PC-9 (cell line): ENCODE results near the gene RUSC1. TPM values are rescaled to one million over a fixed set of nuclear protein-coding genes. Genes with fewer than 3 reads are reported as not detected.

Experiments used
- BruUV-seq: library from RNA; stranded (reverse); fragments of 400-500 nt; replicated peaks from 2 replicates; lab custom pipeline; 2021; lab: Mats Ljungman, UMichigan
- CTCF ChIA-PET: fragments of 300-600 bp; sonication (Branson Sonifier 250); formaldehyde crosslinking; loops from one replicate; lab custom pipeline; 2022; ENCODE audit warnings: antibody characterized with exemption; lab: Charles Lee
- POLR2A ChIA-PET: fragments of 300-600 bp; sonication (Branson Sonifier 250); formaldehyde crosslinking; loops from one replicate; lab custom pipeline; 2022; ENCODE audit warnings: antibody characterized with exemption; ENCODE audit not compliant: unreplicated experiment; lab: Charles Lee
- DNase-seq, 2 experiments: peaks; one replicate each; pipeline versions ENCODE4 v3.0.0 to v3.0.0-alpha.2; 2015 to 2022; ENCODE audit warnings: mixed read lengths in 1 of 2
- H2AFZ ChIP-seq: fragments of 200-600 bp; sonication (generic); 2 replicates; pipeline ENCODE4 v1.8.1; 2017; ENCODE audit warnings: antibody characterized with exemption
- H3F3A ChIP-seq: fragments of 200-600 bp; sonication (generic); 2 replicates; pipeline ENCODE4 v1.8.1; 2017; ENCODE audit warnings: antibody characterized with exemption, mild to moderate bottlenecking, low read depth; ENCODE audit not compliant: insufficient read depth
- H3K27ac ChIP-seq: fragments of 200-600 bp; sonication (generic); 2 replicates; pipeline ENCODE4 v1.6.1; 2016; ENCODE audit warnings: mixed run types
- H3K27me3 ChIP-seq: fragments of 200-600 bp; sonication (generic); 2 replicates; pipeline ENCODE4 v1.6.1; 2016; ENCODE audit warnings: low read depth, mixed run types; ENCODE audit not compliant: insufficient read depth
- H3K36me3 ChIP-seq: fragments of 200-600 bp; sonication (generic); 2 replicates; pipeline ENCODE4 v1.6.1; 2016; ENCODE audit warnings: low read depth, mixed run types
- H3K4me1 ChIP-seq: fragments of 200-600 bp; sonication (generic); replicated peaks from 2 replicates; pipeline ENCODE4 v1.6.1; 2016; ENCODE audit warnings: mixed run types; ENCODE audit not compliant: insufficient read depth
- H3K4me2 ChIP-seq: fragments of 200-600 bp; sonication (generic); 2 replicates; pipeline ENCODE4 v1.6.1; 2017; ENCODE audit warnings: mixed run types
- H3K4me3 ChIP-seq: fragments of 200-600 bp; sonication (generic); 2 replicates; pipeline ENCODE4 v1.6.1; 2016; ENCODE audit warnings: mixed run types
- H3K79me2 ChIP-seq: fragments of 200-600 bp; sonication (generic); 2 replicates; pipeline ENCODE4 v1.6.1; 2017; ENCODE audit warnings: low read depth, mixed run types
- H3K9me2 ChIP-seq: fragments of 200-600 bp; sonication (generic); 2 replicates; pipeline ENCODE4 v1.8.1; 2017; ENCODE audit warnings: mild to moderate bottlenecking; ENCODE audit not compliant: insufficient read depth
- H3K9me3 ChIP-seq: fragments of 200-600 bp; sonication (generic); 2 replicates; pipeline ENCODE4 v1.8.1; 2016; ENCODE audit warnings: low read depth; ENCODE audit not compliant: insufficient read depth
- H4K20me1 ChIP-seq: fragments of 200-600 bp; sonication (generic); 2 replicates; pipeline ENCODE4 v1.8.1; 2017; ENCODE audit not compliant: insufficient read depth
- CTCF ChIP-seq: fragments of 200-600 bp; sonication (generic); conservative IDR thresholded peaks from 2 replicates; pipeline ENCODE4 v1.6.1; 2017; ENCODE audit warnings: mixed run types, antibody characterized with exemption, mild to moderate bottlenecking, moderate library complexity
- EZH2 ChIP-seq: fragments of 200-600 bp; sonication (generic); IDR thresholded peaks from 2 replicates; pipeline ENCODE4 v1.8.0; 2017; ENCODE audit warnings: antibody characterized with exemption, low read depth
- intact Hi-C: fragments of 100-400 bp; cut with micrococcal nuclease; formaldehyde crosslinking; loops from one replicate; pipeline ENCODE4 v1.10.0; 2022; ENCODE audit not compliant: unreplicated experiment
- total RNA-seq: library from RNA; stranded (reverse); gene quantifications from 2 replicates; pipeline ENCODE4 v1.2.3, GENCODE V29; 2021

Gene RUSC1
- total RNA-seq, 1 experiment from 2014 or later, result 43.4 TPM

DNA sequence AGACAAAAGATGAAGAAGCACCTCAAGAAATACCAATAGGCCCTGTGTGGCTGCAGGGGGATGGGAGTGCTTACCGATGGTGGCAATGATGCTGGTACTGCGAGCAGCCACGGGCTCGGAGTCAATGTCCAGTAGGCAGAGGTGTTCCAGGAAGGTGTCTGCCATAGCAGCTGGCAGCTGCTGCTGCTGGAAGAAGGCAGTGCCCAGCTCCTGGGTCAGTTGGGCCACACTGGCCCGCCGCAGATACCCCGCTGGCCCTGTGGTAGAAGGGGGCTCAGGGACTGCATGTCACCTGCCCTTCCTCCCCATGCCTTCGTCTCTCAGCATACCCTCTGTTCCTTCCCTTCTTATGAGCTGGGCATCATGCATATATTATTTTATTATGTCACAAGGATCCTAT lies 20.7 kb upstream of the RUSC1 start:
- no peaks in the 10 kb centered on the region for H3K9me2 ChIP-seq
- no peak overlapping the region for H3K27ac ChIP-seq
- ChIA-PET POLR2A (no interaction called here), CTCF (no interaction called here)
- H3K79me2 ChIP-seq, result no peaks in the 10 kb centered on the region
- H3K4me2 ChIP-seq, result no peak overlapping the region
- H4K20me1 ChIP-seq, result no peaks in the 10 kb centered on the region
- intact Hi-C loops, result no loop called here
- no peaks in the 10 kb centered on the region for H3K27me3 ChIP-seq
- DNase-seq, result no peak
- no peak overlapping the region for H2AFZ ChIP-seq
- BruUV-seq, result no TSS peak
- H3K9me3 ChIP-seq, result no peaks in the 10 kb centered on the region
- no peak overlapping the region for H3K4me3 ChIP-seq
- H3F3A ChIP-seq, result no peaks in the 10 kb centered on the region
- TF ChIP-seq EZH2 (no peak), CTCF (no peak)
- no peaks in the 10 kb centered on the region for H3K36me3 ChIP-seq
- H3K4me1 ChIP-seq, result no peaks in the 10 kb centered on the region

GRCh38 chr1:155300553-155301329 lies 20.0 kb upstream of the RUSC1 start:
- no peak overlapping the region for H3K27ac ChIP-seq
- no peaks in the 10 kb centered on the region for H3K4me1 ChIP-seq
- no peaks in the 10 kb centered on the region for H3K27me3 ChIP-seq
- no peaks in the 10 kb centered on the region for H4K20me1 ChIP-seq
- intact Hi-C loops, result no loop called here
- no peak overlapping the region for H2AFZ ChIP-seq
- H3K79me2 ChIP-seq, result no peaks in the 10 kb centered on the region
- POLR2A ChIA-PET, result no interaction called here
- H3K36me3 ChIP-seq, result no peaks in the 10 kb centered on the region
- H3K9me3 ChIP-seq, result no peaks in the 10 kb centered on the region
- CTCF ChIA-PET, result no interaction called here
- no TSS peak for BruUV-seq
- no peak for DNase-seq
- TF ChIP-seq CTCF, result no peak
- no peak for TF ChIP-seq EZH2
- H3K9me2 ChIP-seq, result no peaks in the 10 kb centered on the region
- H3K4me2 ChIP-seq, result no peak overlapping the region
- no peaks in the 10 kb centered on the region for H3F3A ChIP-seq
- H3K4me3 ChIP-seq, result no peak overlapping the region

DNA sequence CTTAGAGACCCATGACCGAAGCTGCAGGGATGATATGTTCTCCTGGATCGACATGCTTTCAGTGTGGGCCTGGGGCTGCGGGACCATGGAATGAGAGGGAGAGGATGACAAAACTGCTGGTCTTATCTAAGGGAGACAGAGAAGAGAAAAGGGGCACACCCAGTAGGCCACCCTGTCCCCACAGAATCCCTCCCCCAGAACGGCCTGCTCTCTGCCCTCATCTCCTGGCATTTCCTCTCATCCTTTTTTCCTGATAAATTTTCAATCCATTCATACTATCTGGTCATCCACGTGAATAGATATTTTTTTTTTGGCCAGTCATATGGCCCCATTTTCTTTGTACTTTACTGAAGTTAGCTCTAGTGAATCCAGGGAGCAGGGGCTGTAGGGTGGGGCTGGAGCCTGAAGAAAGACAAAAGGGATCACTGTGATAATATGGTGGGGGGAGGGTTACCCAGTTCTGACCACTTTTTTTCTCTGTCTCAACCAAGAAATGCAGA lies 19.3 kb upstream of the RUSC1 start, which contains the start of gene PKLR:
PKLR (minus strand) TSS at position 97 of the 500 bp plus-strand sequence; CDS start at position 54, 43 bp downstream.
- Histone ChIP-seq H3F3A (no peaks in the 10 kb centered on the region), H3K9me3 (no peaks in the 10 kb centered on the region), H3K36me3 (no peaks in the 10 kb centered on the region), H3K79me2 (no peaks in the 10 kb centered on the region), H3K4me2 (no peak within 1 kb of the TSS), H4K20me1 (no peaks in the 10 kb centered on the region), H3K9me2 (no peaks in the 10 kb centered on the region), H3K4me3 (no peak within 1 kb of the TSS), H2AFZ (no peak within 1 kb of the TSS), H3K4me1 (no peaks in the 10 kb centered on the region), H3K27ac (no peak within 1 kb of the TSS), H3K27me3 (no peaks in the 10 kb centered on the region)
- no TSS peak for BruUV-seq
- no peak for DNase-seq
- POLR2A ChIA-PET, result interaction anchor here (0.6 kb wide), 1 partner anchor 812 kb away, joined by 3 read pairs; no protein-coding TSS in a partner anchor
- intact Hi-C loops, result no loop called here
- CTCF ChIA-PET, result no interaction called here
- TF ChIP-seq EZH2 (no peak), CTCF (no peak)
